ENCODE data around the gene MAPKAPK2.

DNA sequence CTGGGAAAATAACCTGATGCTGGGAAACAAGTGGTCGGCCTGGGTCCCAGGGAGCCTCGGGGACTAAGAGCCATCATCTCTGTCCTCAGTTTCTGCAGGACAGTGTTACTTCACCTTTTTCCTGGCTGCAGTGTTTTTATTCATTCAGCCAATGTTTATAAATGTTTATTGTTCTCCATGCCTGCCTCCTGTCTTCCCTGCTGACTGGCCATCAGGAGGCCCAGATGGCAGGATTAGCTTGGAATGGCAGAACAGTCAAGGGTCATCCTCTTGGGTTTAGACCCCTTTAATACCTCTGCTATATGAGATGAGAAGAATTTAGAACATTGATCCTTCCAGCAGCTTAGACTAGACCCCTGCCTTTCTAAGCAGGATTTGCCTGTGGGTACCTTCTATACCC, 13.3 kb downstream of the MAPKAPK2 start:
- TF ChIP-seq, protein P1, sequence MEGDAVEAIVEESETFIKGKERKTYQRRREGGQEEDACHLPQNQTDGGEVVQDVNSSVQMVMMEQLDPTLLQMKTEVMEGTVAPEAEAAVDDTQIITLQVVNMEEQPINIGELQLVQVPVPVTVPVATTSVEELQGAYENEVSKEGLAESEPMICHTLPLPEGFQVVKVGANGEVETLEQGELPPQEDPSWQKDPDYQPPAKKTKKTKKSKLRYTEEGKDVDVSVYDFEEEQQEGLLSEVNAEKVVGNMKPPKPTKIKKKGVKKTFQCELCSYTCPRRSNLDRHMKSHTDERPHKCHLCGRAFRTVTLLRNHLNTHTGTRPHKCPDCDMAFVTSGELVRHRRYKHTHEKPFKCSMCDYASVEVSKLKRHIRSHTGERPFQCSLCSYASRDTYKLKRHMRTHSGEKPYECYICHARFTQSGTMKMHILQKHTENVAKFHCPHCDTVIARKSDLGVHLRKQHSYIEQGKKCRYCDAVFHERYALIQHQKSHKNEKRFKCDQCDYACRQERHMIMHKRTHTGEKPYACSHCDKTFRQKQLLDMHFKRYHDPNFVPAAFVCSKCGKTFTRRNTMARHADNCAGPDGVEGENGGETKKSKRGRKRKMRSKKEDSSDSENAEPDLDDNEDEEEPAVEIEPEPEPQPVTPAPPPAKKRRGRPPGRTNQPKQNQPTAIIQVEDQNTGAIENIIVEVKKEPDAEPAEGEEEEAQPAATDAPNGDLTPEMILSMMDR (IDR thresholded peaks at IDR 0.05): no peak
- TF ChIP-seq TCF7L2 (IDR thresholded peaks at IDR 0.05; ENCODE audit: low read depth, low read length) (no peak), POLR2AphosphoS5 (IDR thresholded peaks at IDR 0.05; ENCODE audit: low read depth, low read length) (no peak)
